SK-N-SH treated with all-trans-retinoic acid at 6 μM for 48 hours (cell line): ENCODE data around the gene RAPGEF5.

Experiments used
- ATAC-seq: fragments of 200-7000 bp; cut with Tn5 transposase; 3 replicates; pipeline ENCODE4 v1.9.1; 2020; ENCODE audit warnings: mild to moderate bottlenecking, moderate library complexity
- ARNTL ChIP-seq: fragments of 450-650 bp; formaldehyde crosslinking; IDR thresholded peaks from 2 replicates; pipeline ENCODE4 v1.5.0; 2020; ENCODE audit warnings: low read depth, mild to moderate bottlenecking, moderate library complexity, borderline replicate concordance
- BACH2 ChIP-seq: fragments of 250-450 bp; sonication (Bioruptor Pico); IDR thresholded peaks from 2 replicates; pipeline ENCODE4 v1.9.0; 2021; ENCODE audit warnings: mild to moderate bottlenecking, borderline replicate concordance
- CREB5 ChIP-seq: fragments of 250-450 bp; sonication (Bioruptor Pico); IDR thresholded peaks from 2 replicates; pipeline ENCODE4 v1.5.1; 2020; ENCODE audit warnings: low read depth, mild to moderate bottlenecking, moderate library complexity
- CSDC2 ChIP-seq: fragments of 250-450 bp; sonication (Bioruptor Pico); IDR thresholded peaks from 2 replicates; pipeline ENCODE4 v1.5.0; 2020; ENCODE audit warnings: mild to moderate bottlenecking, moderate library complexity
- CSRNP3 ChIP-seq: fragments of 250-450 bp; sonication (Bioruptor Pico); IDR thresholded peaks from 2 replicates; pipeline ENCODE4 v1.5.1; 2021; ENCODE audit warnings: mild to moderate bottlenecking, moderate library complexity
- ESRRG ChIP-seq: fragments of 250-450 bp; sonication (Bioruptor Pico); IDR thresholded peaks from 2 replicates; pipeline ENCODE4 v1.6.1; 2021; ENCODE audit warnings: mild to moderate bottlenecking
- GLIS3 ChIP-seq: fragments of 250-450 bp; sonication (Bioruptor Pico); IDR thresholded peaks from 2 replicates; pipeline ENCODE4 v1.5.0; 2020; ENCODE audit warnings: mild to moderate bottlenecking, moderate library complexity
- ISL1 ChIP-seq: fragments of 250-450 bp; sonication (Bioruptor Pico); IDR thresholded peaks from 2 replicates; pipeline ENCODE4 v2.1.2; 2022; ENCODE audit warnings: mild to moderate bottlenecking, moderate library complexity
- OSR1 ChIP-seq: fragments of 250-450 bp; sonication (Bioruptor Pico); IDR thresholded peaks from 2 replicates; pipeline ENCODE4 v1.8.0; 2022; ENCODE audit warnings: moderate library complexity, mild to moderate bottlenecking, inconsistent platforms
- PATZ1 ChIP-seq: fragments of 250-450 bp; sonication (Bioruptor Pico); IDR thresholded peaks from 2 replicates; pipeline ENCODE4 v1.8.0; 2020; ENCODE audit warnings: mild to moderate bottlenecking, moderate library complexity, borderline replicate concordance
- POU6F1 ChIP-seq: fragments of 250-450 bp; sonication (Bioruptor Pico); IDR thresholded peaks from 2 replicates; pipeline ENCODE4 v1.8.0; 2021; ENCODE audit warnings: low read depth, mild to moderate bottlenecking, moderate library complexity, borderline replicate concordance
- PPARA ChIP-seq: fragments of 250-450 bp; sonication (Bioruptor Pico); IDR thresholded peaks from 2 replicates; pipeline ENCODE4 v1.5.0; 2020; ENCODE audit warnings: mild to moderate bottlenecking, borderline replicate concordance
- RARB ChIP-seq: fragments of 250-450 bp; sonication (Bioruptor Pico); IDR thresholded peaks from 2 replicates; pipeline ENCODE4 v1.8.0; 2021; ENCODE audit warnings: mild to moderate bottlenecking, moderate library complexity
- SNAI2 ChIP-seq: fragments of 250-450 bp; sonication (Bioruptor Pico); IDR thresholded peaks from 2 replicates; pipeline ENCODE4 v1.5.0; 2020; ENCODE audit warnings: mild to moderate bottlenecking, moderate library complexity
- TCF4 ChIP-seq: fragments of 250-450 bp; sonication (Bioruptor Pico); IDR thresholded peaks from 2 replicates; pipeline ENCODE4 v1.8.0; 2021; ENCODE audit warnings: mild to moderate bottlenecking, moderate library complexity, borderline replicate concordance
- TSHZ2 ChIP-seq: fragments of 250-450 bp; sonication (Bioruptor Pico); IDR thresholded peaks from 2 replicates; pipeline ENCODE4 v1.5.0; 2020; ENCODE audit warnings: mild to moderate bottlenecking, moderate library complexity
- ZC3H10 ChIP-seq: fragments of 250-450 bp; sonication (Bioruptor Pico); IDR thresholded peaks from 2 replicates; pipeline ENCODE4 v1.5.1; 2021; ENCODE audit warnings: mild to moderate bottlenecking, moderate library complexity
- ZFP3 ChIP-seq: fragments of 250-450 bp; sonication (Bioruptor Pico); IDR thresholded peaks from 2 replicates; pipeline ENCODE4 v1.5.0; 2020; ENCODE audit warnings: mild to moderate bottlenecking, moderate library complexity
- ZFP30 ChIP-seq: fragments of 450-650 bp; formaldehyde crosslinking; IDR thresholded peaks from 2 replicates; pipeline ENCODE4 v1.5.0; 2022; ENCODE audit warnings: mild to moderate bottlenecking, moderate library complexity
- ZNF565 ChIP-seq: fragments of 450-650 bp; formaldehyde crosslinking; conservative IDR thresholded peaks from 2 replicates; pipeline ENCODE4 v1.5.0; 2020; ENCODE audit warnings: low read depth, mild to moderate bottlenecking, moderate library complexity
- ZNF70 ChIP-seq: fragments of 450-650 bp; formaldehyde crosslinking; IDR thresholded peaks from 2 replicates; pipeline ENCODE4 v1.5.0; 2020; ENCODE audit warnings: mild to moderate bottlenecking, moderate library complexity
- ZNF8 ChIP-seq: fragments of 450-650 bp; formaldehyde crosslinking; IDR thresholded peaks from 2 replicates; pipeline ENCODE4 v1.5.0; 2020; ENCODE audit warnings: mild to moderate bottlenecking, moderate library complexity

RAPGEF5 gene

GRCh38 chr7:22352887-22353286, 4.1 kb downstream of the RAPGEF5 start:
- ATAC-seq: no peak
- TF ChIP-seq ZFP3 (CRISPR knock-in tag) (no peak), GLIS3 (CRISPR knock-in tag) (no peak), CREB5 (CRISPR knock-in tag) (no peak), OSR1 (CRISPR knock-in tag) (no peak), POU6F1 (CRISPR knock-in tag) (no peak), ZFP30 (CRISPR knock-in tag) (no peak), BACH2 (CRISPR knock-in tag) (no peak), ZNF70 (CRISPR knock-in tag) (no peak), ESRRG (no peak), TCF4 (CRISPR knock-in tag) (no peak), TSHZ2 (CRISPR knock-in tag) (no peak), CSRNP3 (no peak), ARNTL (no peak), ZNF8 (CRISPR knock-in tag) (no peak), CSDC2 (CRISPR knock-in tag) (no peak), ZNF565 (no peak), ISL1 (CRISPR knock-in tag) (no peak), ZC3H10 (CRISPR knock-in tag) (no peak), PATZ1 (CRISPR knock-in tag) (no peak), PPARA (no peak)

- ATAC-seq: peak; percentile 16; the same call in 2 of the 3 replicates
- TF ChIP-seq CSDC2 (CRISPR knock-in tag) (no peak), ZFP3 (CRISPR knock-in tag) (0 out of 2 replicates have a peak, but pooled peaks have one; percentile 19), CSRNP3 (0 out of 2 replicates have a peak, but pooled peaks have one; percentile 31), ISL1 (CRISPR knock-in tag) (no peak; the same call in 1 of the 2 replicates), ESRRG (no peak)
Measured at GRCh38 chr7:22351878-22352277, 5.1 kb downstream of the RAPGEF5 start.

- peak; percentile 5; the same call in 2 of the 3 replicates for ATAC-seq
- no peak for TF ChIP-seq ZFP3 (CRISPR knock-in tag)
- TF ChIP-seq PPARA: no peak
- TF ChIP-seq CSRNP3: no peak
- TF ChIP-seq ZNF8 (CRISPR knock-in tag): no peak
- TF ChIP-seq ZNF70 (CRISPR knock-in tag): no peak
- TF ChIP-seq SNAI2 (CRISPR knock-in tag): no peak
- no peak for TF ChIP-seq RARB (CRISPR knock-in tag)
- no peak for TF ChIP-seq TSHZ2 (CRISPR knock-in tag)
- TF ChIP-seq ARNTL: no peak
Measured at GRCh38 chr7:22351329-22351692, 5.6 kb downstream of the RAPGEF5 start.
